Endothelial cell of umbilical vein (primary cell): ENCODE measurements around the gene GGT6. TPM values are rescaled to one million over a fixed set of nuclear protein-coding genes. Genes with fewer than 3 reads are reported as not detected.

Source experiments
- BruUV-seq: library from RNA; stranded (reverse); fragments of 400-500 nt; replicated peaks from 2 replicates; lab custom pipeline; 2021; lab: Mats Ljungman, UMichigan
- CTCF ChIA-PET: fragments of 300-600, 350-600 bp; sonication (Branson Sonifier 250); formaldehyde crosslinking; loops from one replicate; lab custom pipeline; 2021; ENCODE audit warnings: antibody characterized with exemption, inconsistent platforms; lab: Charles Lee
- POLR2A ChIA-PET: fragments of 300-600, 350-600 bp; sonication (Branson Sonifier 250); formaldehyde crosslinking; loops from one replicate; lab custom pipeline; 2021; ENCODE audit warnings: antibody characterized with exemption, inconsistent platforms; lab: Charles Lee
- DNase-seq: peaks from one replicate; pipeline ENCODE4 v3.0.0-alpha.2; 2011; ENCODE audit warnings: low read depth, low spot score
- FAIRE-seq: peaks from 2 replicates; lab custom pipeline; 2011; peaks lifted over from hg19 to GRCh38; lab: Jason Lieb, UNC
- H2AFZ ChIP-seq: 2 replicates; pipeline ENCODE4 v1.6.0; 2012; ENCODE audit warnings: low read depth, low read length, control low read depth, inconsistent platforms
- H3K27ac ChIP-seq: 2 replicates; pipeline ENCODE4 v1.5.1; 2011; ENCODE audit warnings: low read depth, mild to moderate bottlenecking, control low read depth, low read length, moderate library complexity; ENCODE audit not compliant: insufficient read depth
- H3K27me3 ChIP-seq, 2 experiments: 2 replicates each; pipeline versions ENCODE4 v1.6.0 to v1.6.1; 2011; ENCODE audit warnings: low read length in 2 of 2, mixed read lengths in 1 of 2; ENCODE audit not compliant: control insufficient read depth in 2 of 2, insufficient read depth in 2 of 2
- H3K36me3 ChIP-seq, 2 experiments: 2 replicates in 1 of 2; 3 replicates in 1 of 2; pipeline ENCODE4 v1.5.1; 2011; ENCODE audit warnings: low read length in 2 of 2, mild to moderate bottlenecking in 1 of 2, moderate library complexity in 1 of 2; ENCODE audit not compliant: control insufficient read depth in 2 of 2, insufficient read depth in 2 of 2; ENCODE audit errors: extremely low read depth in 1 of 2
- H3K4me1 ChIP-seq: 3 replicates; pipeline ENCODE4 v1.5.1; 2011; ENCODE audit warnings: mild to moderate bottlenecking, low read length; ENCODE audit not compliant: control insufficient read depth, insufficient read depth; ENCODE audit errors: extremely low read depth
- H3K4me2 ChIP-seq: 2 replicates; pipeline ENCODE4 v1.6.1; 2011; ENCODE audit warnings: low read length, control low read depth, mixed read lengths; ENCODE audit not compliant: insufficient read depth
- H3K4me3 ChIP-seq, 3 experiments: fragments of 200-600 bp in 1 of 3; sonication (generic), shearing (Covaris generic) in 1 of 3; replicated peaks in 1 of 3; 2 replicates each; pipeline ENCODE4 v1.5.1; 2011 to 2016; ENCODE audit warnings: control low read depth in 3 of 3, low read length in 3 of 3, mild to moderate bottlenecking in 2 of 3, inconsistent platforms in 1 of 3, low read depth in 1 of 3, moderate library complexity in 1 of 3; ENCODE audit not compliant: insufficient read depth in 1 of 3
- H3K79me2 ChIP-seq: 2 replicates; pipeline ENCODE4 v1.6.0; 2012; ENCODE audit warnings: low read length, inconsistent platforms; ENCODE audit not compliant: control insufficient read depth, insufficient read depth
- H3K9ac ChIP-seq: replicated peaks from 2 replicates; pipeline ENCODE3; 2011; ENCODE audit warnings: low read length, control low read depth; ENCODE audit not compliant: insufficient read depth; ENCODE audit errors: extremely low read depth
- H3K9me1 ChIP-seq: replicated peaks from 3 replicates; pipeline ENCODE4 v1.6.0; 2011; ENCODE audit warnings: mild to moderate bottlenecking, low read length; ENCODE audit not compliant: control insufficient read depth, insufficient read depth; ENCODE audit errors: extremely low read depth
- H3K9me3 ChIP-seq: replicated peaks from 2 replicates; pipeline ENCODE4 v1.5.1; 2012; ENCODE audit warnings: low read length, inconsistent platforms; ENCODE audit not compliant: control insufficient read depth, insufficient read depth
- H4K20me1 ChIP-seq: replicated peaks from 2 replicates; pipeline ENCODE3; 2011; ENCODE audit warnings: mild to moderate bottlenecking, low read length; ENCODE audit not compliant: control insufficient read depth, insufficient read depth; ENCODE audit errors: extremely low read depth
- EZH2 ChIP-seq: IDR thresholded peaks from 2 replicates; pipeline ENCODE4 v1.6.1; 2012; ENCODE audit warnings: borderline replicate concordance, low read depth, mild to moderate bottlenecking, moderate library complexity, low read length, inconsistent platforms; ENCODE audit not compliant: severe bottlenecking
- FOS ChIP-seq: IDR thresholded peaks from 2 replicates; pipeline ENCODE4 v1.6.1; 2011; ENCODE audit warnings: mild to moderate bottlenecking, low read length, moderate library complexity, borderline replicate concordance; ENCODE audit not compliant: insufficient read depth
- GATA2 ChIP-seq: IDR thresholded peaks from 2 replicates; pipeline ENCODE4 v1.7.0; 2011; ENCODE audit warnings: low read depth, mild to moderate bottlenecking, moderate library complexity, mixed read lengths, low read length; ENCODE audit not compliant: insufficient read length, insufficient read depth
- JUN ChIP-seq: IDR thresholded peaks from 2 replicates; pipeline ENCODE4 v1.6.1; 2011; ENCODE audit warnings: borderline replicate concordance, low read depth; ENCODE audit not compliant: insufficient read length, insufficient read depth
- MAX ChIP-seq: IDR thresholded peaks from 2 replicates; pipeline ENCODE4 v1.6.1; 2011; ENCODE audit not compliant: insufficient read depth, insufficient read length
- MYC ChIP-seq: IDR thresholded peaks from one replicate; pipeline ENCODE4 v1.6.1; 2011; ENCODE audit warnings: mild to moderate bottlenecking, low read depth, low read length
- POLR2A ChIP-seq: IDR thresholded peaks from 2 replicates; pipeline ENCODE4 v1.6.1; 2012; ENCODE audit warnings: low read depth, mild to moderate bottlenecking, control low read depth, low read length
- POLR2AphosphoS5 ChIP-seq: IDR thresholded peaks from 2 replicates; pipeline ENCODE4 v1.6.1; 2012; ENCODE audit warnings: low read depth, mild to moderate bottlenecking, control low read depth, low read length, moderate library complexity; ENCODE audit not compliant: insufficient read depth
- dilution Hi-C: fragments of 300-500 bp; cut with MboI; formaldehyde crosslinking; loops from one replicate; pipeline ENCODE4 v1.15.0; 2019; ENCODE audit warnings: low sequenced_read_pairs; ENCODE audit not compliant: extremely low pct_ligation_motif_present
- intact Hi-C: fragments of 100-400 bp; cut with micrococcal nuclease; formaldehyde crosslinking; loops from one replicate; pipeline ENCODE4 v1.10.0; 2022
- polyA plus RNA-seq, 4 experiments: library from polyadenylated mRNA; depleted of rRNA in 3 of 4; stranded (reverse) in 3 of 4; unstranded in 1 of 4; fragments of >200 nt; gene quantifications; 2 replicates each; pipeline versions ENCODE4 v1.2.1 to v1.2.3, GENCODE V29; 2011 to 2012; ENCODE audit warnings: missing spikeins in 1 of 4
- total RNA-seq: library from RNA; stranded (reverse); gene quantifications from 2 replicates; pipeline ENCODE4 v1.2.3, GENCODE V29; 2021
- TF ChIP-seq, protein P1 (sequence below), 2 donors: IDR thresholded peaks; 1 replicate in 1 of 2; 2 replicates in 1 of 2; pipeline ENCODE4 v1.5.1; 2011; ENCODE audit warnings: low read length in 2 of 2, mild to moderate bottlenecking in 2 of 2, moderate library complexity in 2 of 2, control low read depth in 1 of 2, inconsistent platforms in 1 of 2, low read depth in 1 of 2; ENCODE audit not compliant: insufficient read depth in 1 of 2; ENCODE audit errors: extremely low read depth in 1 of 2

GGT6 gene
- total and polyA plus RNA-seq, 2 donors (not counting 3 experiments of a cell fraction or from before 2014, with no cell fraction given) = not detected

DNA sequence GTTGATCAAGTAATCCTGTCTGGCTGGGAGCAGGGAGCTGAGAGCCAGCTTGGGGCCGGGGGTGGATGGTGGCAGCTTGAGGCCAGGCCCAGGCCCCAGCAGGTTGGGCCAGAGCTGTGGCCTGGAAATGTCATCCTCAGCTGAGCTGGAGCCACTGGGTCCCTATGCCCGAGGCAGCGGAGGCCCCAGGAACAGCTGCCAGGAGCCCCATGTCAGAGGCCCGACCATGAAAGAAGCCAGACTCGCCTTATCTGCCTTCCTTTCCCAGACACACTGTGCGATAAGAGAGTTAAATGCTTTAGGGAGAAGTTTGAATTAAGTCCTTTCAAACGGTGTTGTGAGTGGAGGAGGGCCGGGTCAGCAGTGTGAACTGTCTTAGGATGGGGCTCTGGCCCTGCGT, 27.4 kb upstream of the GGT6 start:
- no peaks in the 10 kb centered on the region for H3K4me1 ChIP-seq
- DNase-seq (no peak), FAIRE-seq (no peak)
- POLR2A ChIA-PET = no interaction called here
- no peaks in the 10 kb centered on the region for H4K20me1 ChIP-seq
- peaks cover 25 to 34% of the 10 kb centered on the region in 2 experiments for H3K27me3 ChIP-seq
- H3K27ac ChIP-seq = no peak overlapping the region
- no TSS peak for BruUV-seq
- H2AFZ ChIP-seq = no peak overlapping the region
- CTCF ChIA-PET = interaction anchor here (0.9 to 2.5 kb wide), 2 partner anchors 21 to 33 kb away, joined by 3 to 16 read pairs; partner anchors contain the start of gene MYBBP1A
- no peaks in the 10 kb centered on the region for H3K36me3 ChIP-seq
- no peak overlapping the region for H3K4me2 ChIP-seq
- intact Hi-C loops (no loop called here), dilution Hi-C loops (no loop called here)
- TF ChIP-seq POLR2A (no peak), MAX (no peak), MYC (no peak), EZH2 (no peak), FOS (no peak), JUN (no peak), POLR2AphosphoS5 (no peak), GATA2 (no peak)
- TF ChIP-seq, protein P1, sequence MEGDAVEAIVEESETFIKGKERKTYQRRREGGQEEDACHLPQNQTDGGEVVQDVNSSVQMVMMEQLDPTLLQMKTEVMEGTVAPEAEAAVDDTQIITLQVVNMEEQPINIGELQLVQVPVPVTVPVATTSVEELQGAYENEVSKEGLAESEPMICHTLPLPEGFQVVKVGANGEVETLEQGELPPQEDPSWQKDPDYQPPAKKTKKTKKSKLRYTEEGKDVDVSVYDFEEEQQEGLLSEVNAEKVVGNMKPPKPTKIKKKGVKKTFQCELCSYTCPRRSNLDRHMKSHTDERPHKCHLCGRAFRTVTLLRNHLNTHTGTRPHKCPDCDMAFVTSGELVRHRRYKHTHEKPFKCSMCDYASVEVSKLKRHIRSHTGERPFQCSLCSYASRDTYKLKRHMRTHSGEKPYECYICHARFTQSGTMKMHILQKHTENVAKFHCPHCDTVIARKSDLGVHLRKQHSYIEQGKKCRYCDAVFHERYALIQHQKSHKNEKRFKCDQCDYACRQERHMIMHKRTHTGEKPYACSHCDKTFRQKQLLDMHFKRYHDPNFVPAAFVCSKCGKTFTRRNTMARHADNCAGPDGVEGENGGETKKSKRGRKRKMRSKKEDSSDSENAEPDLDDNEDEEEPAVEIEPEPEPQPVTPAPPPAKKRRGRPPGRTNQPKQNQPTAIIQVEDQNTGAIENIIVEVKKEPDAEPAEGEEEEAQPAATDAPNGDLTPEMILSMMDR (IDR thresholded peaks at IDR 0.05; ENCODE audit: extremely low read depth in 1 of 2, insufficient read depth in 1 of 2, low read depth in 1 of 2, low read length in 2 of 2) = no peak
- no peak overlapping the region for H3K9ac ChIP-seq
- H3K4me3 ChIP-seq = no peak overlapping the region
- H3K79me2 ChIP-seq = no peaks in the 10 kb centered on the region
- no peaks in the 10 kb centered on the region for H3K9me3 ChIP-seq
- H3K9me1 ChIP-seq = no peaks in the 10 kb centered on the region
